ENCODE measurements around the gene CREBZF. TPM values are rescaled to one million over a fixed set of nuclear protein-coding genes. Genes with fewer than 3 reads are reported as not detected.

The CREBZF gene
- 46.9 to 54.6 TPM (median 48.6 TPM) in 3 replicates for total RNA-seq (2021)
- Bru-seq, nascent RNA, result percentile 92 among the genes with signal in this experiment
- long read RNA-seq, experiment 1, full-length matches to known transcripts, result 236 of 433 reads
- long read RNA-seq, experiment 1, partial matches to known transcripts, result 124 of 433 reads
- long read RNA-seq, experiment 1, other reads (novel, unspliced or antisense), result 73 of 433 reads
- long read RNA-seq, experiment 2, full-length matches to known transcripts, result 20 of 44 reads
- long read RNA-seq, experiment 2, partial matches to known transcripts, result 15 of 44 reads
- long read RNA-seq, experiment 2, other reads (novel, unspliced or antisense), result 9 of 44 reads
- long read RNA-seq, experiment 3, full-length matches to known transcripts, result 8 of 16 reads
- long read RNA-seq, experiment 3, partial matches to known transcripts, result 5 of 16 reads
- long read RNA-seq, experiment 3, other reads (novel, unspliced or antisense), result 3 of 16 reads

- H3K4me1 Mint-ChIP-seq, result peaks cover 28% of the 10 kb centered on the region
- peaks cover 37% of the 10 kb centered on the region for H3K36me3 Mint-ChIP-seq
- H3K27me3 Mint-ChIP-seq (ENCODE audit: low read depth), result peaks cover 1% of the 10 kb centered on the region
- no peaks in the 10 kb centered on the region for H3K9me3 Mint-ChIP-seq
- DNase-seq (ENCODE audit: low spot score) (peak; percentile 94), ATAC-seq (peak; percentile 93)
- CTCF ChIA-PET, result no interaction called here
- peak within 1 kb of the TSS; percentile 96 for H3K27ac Mint-ChIP-seq
- POLR2A ChIA-PET, result interaction anchor here (0.6 to 2.9 kb wide), 4 partner anchors 10 to 190 kb away, joined by 3 to 24 read pairs (median 8); partner anchors contain the start of genes DLG2, TMEM126A and TMEM126B
- peak within 1 kb of the TSS; percentile 96 for H3K4me3 Mint-ChIP-seq
- peak; percentile 83 for TF ChIP-seq FOXK1 (CRISPR knock-in tag; IDR thresholded peaks at IDR 0.05)
- TF ChIP-seq SMAD3 (CRISPR knock-in tag; IDR thresholded peaks at IDR 0.05; ENCODE audit: borderline replicate concordance), result peak; percentile 81; the same call in 1 of the 2 replicates
- TF ChIP-seq JAZF1 (CRISPR knock-in tag; IDR thresholded peaks at IDR 0.05), result no peak
- TF ChIP-seq GABPB1 (CRISPR knock-in tag; IDR thresholded peaks at IDR 0.05), result peak; percentile 56; the same call in 1 of the 2 replicates
- TF ChIP-seq ARID4B (CRISPR knock-in tag; IDR thresholded peaks at IDR 0.05; ENCODE audit: borderline replicate concordance), result peak; percentile 22; the same call in 1 of the 2 replicates
- TF ChIP-seq AFF4 (CRISPR knock-in tag; IDR thresholded peaks at IDR 0.05; ENCODE audit: borderline replicate concordance), result no peak
- TF ChIP-seq MLX (CRISPR knock-in tag; IDR thresholded peaks at IDR 0.05), result no peak
- TF ChIP-seq TP53 (CRISPR knock-in tag; IDR thresholded peaks at IDR 0.05), result peak; percentile 32; the same call in 1 of the 2 replicates
- peak; percentile 85; the same call in 1 of the 2 replicates for TF ChIP-seq E2F4 (CRISPR knock-in tag; IDR thresholded peaks at IDR 0.05; ENCODE audit: borderline replicate concordance, low read depth)
- TF ChIP-seq E2F5 (CRISPR knock-in tag; IDR thresholded peaks at IDR 0.05), result peak; percentile 97
- TF ChIP-seq PRDM15 (CRISPR knock-in tag; IDR thresholded peaks at IDR 0.05), result no peak
- TF ChIP-seq ZBTB43 (CRISPR knock-in tag; IDR thresholded peaks at IDR 0.05), result 0 out of 2 replicates have a peak, but pooled peaks have one; percentile 51
- peak; percentile 85 for TF ChIP-seq MYBL2 (CRISPR knock-in tag; IDR thresholded peaks at IDR 0.05)
- 0 out of 2 replicates have a peak, but pooled peaks have one; percentile 35 for TF ChIP-seq ZBTB21 (CRISPR knock-in tag; IDR thresholded peaks at IDR 0.05; ENCODE audit: borderline replicate concordance)
- 0 out of 2 replicates have a peak, but pooled peaks have one; percentile 76 for TF ChIP-seq IRF1 (CRISPR knock-in tag; IDR thresholded peaks at IDR 0.05)
Measured at GRCh38 chr11:85664615-85665481, at the start of gene CREBZF. TSS of gene CREBZF (minus strand) at chr11:85665129. CDS start at chr11:85664875, 254 bp downstream.
